Mammary epithelial cell (primary cell): ENCODE measurements around the gene CAND2.

Source experiments
- CTCF ChIP-seq, 2 donors: IDR thresholded peaks in 1 of 2; conservative IDR thresholded peaks in 1 of 2; 2 replicates each; pipeline ENCODE4 v1.5.1; 2011 to 2012; ENCODE audit warnings: inconsistent platforms in 2 of 2, low read length in 2 of 2, mild to moderate bottlenecking in 2 of 2, control low read depth in 1 of 2, low read depth in 1 of 2; ENCODE audit not compliant: insufficient read depth in 1 of 2; ENCODE audit errors: extremely low read depth in 1 of 2
- EZH2 ChIP-seq: IDR thresholded peaks from 2 replicates; pipeline ENCODE4 v1.6.1; 2012; ENCODE audit warnings: low read length, inconsistent platforms, borderline replicate concordance

GRCh38 chr3:12785096-12785495 lies 11.4 kb upstream of the CAND2 start:
- TF ChIP-seq EZH2 (no peak), CTCF (conservative IDR thresholded peaks at IDR 0.05 in 1 of 2, IDR thresholded peaks at IDR 0.05 in 1 of 2; ENCODE audit: extremely low read depth in 1 of 2, insufficient read depth in 1 of 2, low read depth in 1 of 2, low read length in 2 of 2) (no peak)
